ENCODE results near the gene SHISAL2B. TPM values are rescaled to one million over a fixed set of nuclear protein-coding genes. Genes with fewer than 3 reads are reported as not detected.

Gene SHISAL2B
- total and polyA plus RNA-seq, 8 donors = not detected

- no peak overlapping the region for H3K27ac ChIP-seq
- H3K4me3 ChIP-seq = no peak overlapping the region
- DNase-seq = no peak
- intact Hi-C loops (cut with DNase I; ENCODE audit: low total_unique reads) = no loop called here
- no peak for TF ChIP-seq POLR2AphosphoS5 (IDR thresholded peaks at IDR 0.05)
- TF ChIP-seq EP300 (IDR thresholded peaks at IDR 0.05) = no peak
- TF ChIP-seq CTCF (IDR thresholded peaks at IDR 0.05) = no peak
- H3K27me3 ChIP-seq = no peaks in the 10 kb centered on the region
- H3K36me3 ChIP-seq = no peaks in the 10 kb centered on the region
- H3K9me3 ChIP-seq = no peaks in the 10 kb centered on the region
- WGBS, 5 donors = 73 to 77% (median 75%) methylated on average over 5 of the region's 5 CpGs
- H3K4me1 ChIP-seq = no peaks in the 10 kb centered on the region
These were observed 11.9 kb upstream of the SHISAL2B start for GRCh38 chr5:64678374-64678773.

GRCh38 chr5:64680289-64680688 is 10.0 kb upstream of the SHISAL2B start:
- Histone ChIP-seq H3K27me3 (no peaks in the 10 kb centered on the region), H3K4me1 (no peaks in the 10 kb centered on the region), H3K9me3 (no peaks in the 10 kb centered on the region), H3K27ac (no peak overlapping the region), H3K36me3 (no peaks in the 10 kb centered on the region), H3K4me3 (no peak overlapping the region)
- 77 to 88% (median 81%) methylated on average over 4 of the region's 4 CpGs for WGBS, 5 donors
- intact Hi-C loops (cut with DNase I; ENCODE audit: low total_unique reads) = no loop called here
- DNase-seq = no peak
- TF ChIP-seq EP300 (IDR thresholded peaks at IDR 0.05) (no peak), CTCF (IDR thresholded peaks at IDR 0.05) (no peak), POLR2AphosphoS5 (IDR thresholded peaks at IDR 0.05) (no peak), POLR2A (IDR thresholded peaks at IDR 0.05) (no peak)

- no peak overlapping the region for H3K27ac ChIP-seq
- no peaks in the 10 kb centered on the region for H3K36me3 ChIP-seq
- WGBS, 5 donors = 90 to 96% (median 95%) methylated on average over 7 of the region's 7 CpGs
- TF ChIP-seq POLR2AphosphoS5 (IDR thresholded peaks at IDR 0.05) = no peak
- TF ChIP-seq POLR2A (IDR thresholded peaks at IDR 0.05) = no peak
- no peak for TF ChIP-seq CTCF (IDR thresholded peaks at IDR 0.05)
- no peak for TF ChIP-seq EP300 (IDR thresholded peaks at IDR 0.05)
- no peak overlapping the region for H3K4me3 ChIP-seq
- DNase-seq = no peak
- intact Hi-C loops (cut with DNase I; ENCODE audit: low total_unique reads) = no loop called here
- peaks cover 0 to under 1% (median 0%) of the 10 kb centered on the region in 3 donors for H3K27me3 ChIP-seq
- no peaks in the 10 kb centered on the region for H3K4me1 ChIP-seq
- H3K9me3 ChIP-seq = no peaks in the 10 kb centered on the region
These were observed 7.7 kb upstream of the SHISAL2B start for GRCh38 chr5:64682608-64683007.

GRCh38 chr5:64685866-64686265 is 4.4 kb upstream of the SHISAL2B start:
- no peak for DNase-seq

More at GRCh38 chr5:64685866-64686265, 4.4 kb upstream of the SHISAL2B start:
- Histone ChIP-seq H3K4me3 (no peak overlapping the region), H3K4me1 (peaks cover 8 to 12% (median 9%) of the 10 kb centered on the region in 4 donors), H3K27me3 (peaks cover 0 to 29% (median 12%) of the 10 kb centered on the region in 3 donors), H3K36me3 (no peaks in the 10 kb centered on the region), H3K9me3 (no peaks in the 10 kb centered on the region), H3K27ac (no peak overlapping the region)
- TF ChIP-seq POLR2A (IDR thresholded peaks at IDR 0.05) = no peak
- no peak for TF ChIP-seq CTCF (IDR thresholded peaks at IDR 0.05)
- no peak for TF ChIP-seq POLR2AphosphoS5 (IDR thresholded peaks at IDR 0.05)
- no peak for TF ChIP-seq EP300 (IDR thresholded peaks at IDR 0.05)
- WGBS, 5 donors = 49 to 65% (median 56%) methylated on average over 5 of the region's 5 CpGs
- intact Hi-C loops (cut with DNase I; ENCODE audit: low total_unique reads) = no loop called here

Measured in stomach (tissue), 9 donors.